ENCODE results near the gene C14orf93.

The C14orf93 gene

GRCh38 chr14:23009939-23010726 lies at the start of gene C14orf93:
TSS of gene C14orf93 (minus strand) at chr14:23010143. CDS start at chr14:22999023, 11,120 bp downstream.
- peak; percentile 74 for DNase-seq (ENCODE audit: low spot score)

GRCh38 chr14:23058654-23059504 lies 48.9 kb upstream of the C14orf93 start:
- no peak for DNase-seq (ENCODE audit: low spot score)

GRCh38 chr14:23057757-23058653 lies 48.1 kb upstream of the C14orf93 start:
- peak; percentile 86 for DNase-seq (ENCODE audit: low spot score)

- peak; percentile 70 for DNase-seq (ENCODE audit: low spot score)
Observed at GRCh38 chr14:23056956-23057756, 47.2 kb upstream of the C14orf93 start, which contains the start of gene CDH24. TSS of gene CDH24 (minus strand) at chr14:23057520. CDS start at chr14:23055733, 1,787 bp downstream.

GRCh38 chr14:23056145-23056955 lies 46.4 kb upstream of the C14orf93 start:
- DNase-seq (ENCODE audit: low spot score), result peak; percentile 68

GRCh38 chr14:23055621-23056144 lies 45.7 kb upstream of the C14orf93 start:
- DNase-seq (ENCODE audit: low spot score), result no peak

- DNase-seq (ENCODE audit: low spot score), result no peak
Observed at GRCh38 chr14:23055147-23055550, 45.2 kb upstream of the C14orf93 start.

GRCh38 chr14:23054000-23054811 lies 44.3 kb upstream of the C14orf93 start:
- no peak for DNase-seq (ENCODE audit: low spot score)

GRCh38 chr14:23053426-23053825 lies 43.5 kb upstream of the C14orf93 start:
- DNase-seq (ENCODE audit: low spot score), result no peak

- DNase-seq (ENCODE audit: low spot score), result no peak
Observed at GRCh38 chr14:23052671-23053070, 42.7 kb upstream of the C14orf93 start.

GRCh38 chr14:23052182-23052623 lies 42.3 kb upstream of the C14orf93 start:
- DNase-seq (ENCODE audit: low spot score), result no peak

- DNase-seq (ENCODE audit: low spot score), result no peak
Observed at GRCh38 chr14:23051141-23052057, 41.5 kb upstream of the C14orf93 start.

- DNase-seq (ENCODE audit: low spot score), result no peak
Observed at GRCh38 chr14:23049011-23049410, 39.1 kb upstream of the C14orf93 start.

- no peak for DNase-seq (ENCODE audit: low spot score)
Observed at GRCh38 chr14:23047751-23048693, 38.1 kb upstream of the C14orf93 start.

- DNase-seq (ENCODE audit: low spot score), result no peak
Observed at GRCh38 chr14:23047034-23047634, 37.2 kb upstream of the C14orf93 start.

Data from CD4-positive, alpha-beta T cell treated with Interleukin-15 for 4 hours (primary cell).